Activated B cell treated with CpG ODN at 0.5 μM for 24 hours (primary cell): ENCODE results near the gene SPDYE17. TPM values are rescaled to one million over a fixed set of nuclear protein-coding genes. Genes with fewer than 3 reads are reported as not detected.
"Not testable (repeated sequence)": the region's sequence is repeated elsewhere in the genome, so short reads cannot be mapped to it uniquely, and the experiment has no call there.

ENCODE experiments used
- ATAC-seq: fragments of 200-7000 bp; cut with Tn5 transposase; one replicate; pipeline ENCODE4 v1.10.0; 2021; ENCODE audit warnings: low read depth, mild to moderate bottlenecking, moderate library complexity
- CTCF ChIA-PET: fragments of 350-600 bp; sonication (Branson Sonifier 250); formaldehyde crosslinking; loops from one replicate; lab custom pipeline; 2021; ENCODE audit warnings: antibody characterized with exemption; lab: Charles Lee
- POLR2A ChIA-PET: fragments of 350-600 bp; sonication (Branson Sonifier 250); formaldehyde crosslinking; loops from one replicate; lab custom pipeline; 2021; ENCODE audit warnings: antibody characterized with exemption; lab: Charles Lee
- DNase-seq: peaks from one replicate; pipeline ENCODE4 v3.0.0; 2022
- H3K27ac Mint-ChIP-seq: one replicate; pipeline ENCODE4 v1.8.0; 2020; ENCODE audit warnings: mixed read lengths
- H3K27me3 Mint-ChIP-seq: one replicate; pipeline ENCODE4 v1.8.0; 2021; ENCODE audit warnings: mixed read lengths
- H3K36me3 Mint-ChIP-seq: one replicate; pipeline ENCODE4 v1.8.0; 2021; ENCODE audit warnings: low read depth, mixed read lengths
- H3K4me1 Mint-ChIP-seq: one replicate; pipeline ENCODE4 v1.8.0; 2021; ENCODE audit warnings: mixed read lengths
- H3K4me3 Mint-ChIP-seq: one replicate; pipeline ENCODE4 v1.8.0; 2020; ENCODE audit warnings: mild to moderate bottlenecking, mixed read lengths
- H3K9me3 Mint-ChIP-seq: one replicate; pipeline ENCODE4 v1.8.0; 2020; ENCODE audit warnings: mixed read lengths
- intact Hi-C: fragments of 100-400 bp; cut with micrococcal nuclease; formaldehyde crosslinking; loops from one replicate; pipeline ENCODE4 v1.15.1; 2024
- total RNA-seq: library from RNA; stranded (reverse); gene quantifications from 2 replicates; pipeline ENCODE4 v1.2.3, GENCODE V29; 2022

Gene SPDYE17
- total RNA-seq, 1 donor from 2014 or later = not detected

DNA sequence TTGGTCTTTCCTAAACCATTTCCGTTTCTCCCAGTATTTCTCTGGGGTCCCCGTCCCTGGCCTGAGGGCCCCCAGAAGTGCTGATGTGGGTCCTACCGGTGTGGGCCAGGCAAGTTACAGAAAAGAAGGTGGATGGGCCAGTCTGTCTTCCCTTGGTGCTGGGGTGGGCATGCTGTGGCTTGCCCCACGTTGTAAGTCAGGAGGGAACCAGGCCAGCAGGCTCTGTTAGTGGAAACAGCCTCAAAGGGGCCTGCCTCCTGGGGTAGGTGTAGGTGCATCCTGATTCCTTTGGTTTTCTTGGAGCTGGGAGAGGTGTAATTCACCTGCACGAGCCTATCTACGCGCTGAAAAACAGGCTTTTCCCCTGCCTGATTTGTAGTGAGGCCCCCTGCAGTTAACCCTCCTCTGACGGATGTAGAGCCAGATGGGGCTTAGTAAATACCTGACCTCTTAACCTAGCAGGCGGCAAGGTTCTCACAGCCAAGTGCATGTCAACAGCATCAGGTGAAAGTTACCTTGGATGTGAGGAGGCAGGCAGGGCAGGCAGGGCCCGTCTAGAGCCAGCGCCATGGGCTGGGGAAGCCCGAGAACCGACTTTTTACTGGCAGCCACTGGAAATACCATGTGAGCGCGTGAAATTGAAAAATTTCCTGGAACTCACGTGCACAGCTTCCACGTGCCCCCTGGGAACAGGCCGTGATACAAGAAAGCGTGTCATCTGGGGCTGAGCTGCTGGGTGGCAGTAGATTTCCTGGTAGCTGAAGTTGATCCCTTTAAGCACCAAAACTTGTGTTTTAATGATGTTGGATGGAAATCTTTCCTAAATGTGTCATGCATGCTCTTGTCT, 48.0 kb downstream of the SPDYE17 start:
- CTCF ChIA-PET, POLR2A ChIA-PET, intact Hi-C loops, H3K4me3 Mint-ChIP-seq, H3K27me3 Mint-ChIP-seq, H3K4me1 Mint-ChIP-seq, H3K9me3 Mint-ChIP-seq, H3K27ac Mint-ChIP-seq, DNase-seq: not testable (repeated sequence)
- peak; percentile 9 for ATAC-seq
- peaks cover 16% of the 10 kb centered on the region for H3K36me3 Mint-ChIP-seq

DNA sequence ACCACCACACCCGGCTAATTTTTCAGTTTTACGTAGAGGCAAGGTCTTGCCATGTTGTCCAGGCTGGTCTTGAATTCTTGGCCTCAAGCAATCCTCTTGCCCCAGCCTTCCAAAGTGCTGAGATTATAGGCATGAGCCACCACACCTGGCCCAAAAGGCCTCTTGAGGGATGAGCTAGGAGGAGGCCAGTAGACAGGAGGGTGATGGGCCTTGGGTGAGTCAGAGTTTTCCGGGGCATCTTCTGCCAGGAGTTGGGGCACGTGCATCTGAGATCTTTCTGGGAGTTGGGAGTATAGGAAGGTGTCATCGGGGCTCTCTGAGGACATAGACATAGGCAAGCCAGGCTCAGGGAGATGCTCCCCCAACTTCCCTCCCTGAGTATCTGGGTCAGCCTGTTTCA, 48.8 kb downstream of the SPDYE17 start:
- H3K27me3 Mint-ChIP-seq, intact Hi-C loops, POLR2A ChIA-PET, CTCF ChIA-PET, H3K9me3 Mint-ChIP-seq, DNase-seq, H3K27ac Mint-ChIP-seq, ATAC-seq, H3K4me3 Mint-ChIP-seq, H3K4me1 Mint-ChIP-seq: not testable (repeated sequence)
- peaks cover 22% of the 10 kb centered on the region for H3K36me3 Mint-ChIP-seq

DNA sequence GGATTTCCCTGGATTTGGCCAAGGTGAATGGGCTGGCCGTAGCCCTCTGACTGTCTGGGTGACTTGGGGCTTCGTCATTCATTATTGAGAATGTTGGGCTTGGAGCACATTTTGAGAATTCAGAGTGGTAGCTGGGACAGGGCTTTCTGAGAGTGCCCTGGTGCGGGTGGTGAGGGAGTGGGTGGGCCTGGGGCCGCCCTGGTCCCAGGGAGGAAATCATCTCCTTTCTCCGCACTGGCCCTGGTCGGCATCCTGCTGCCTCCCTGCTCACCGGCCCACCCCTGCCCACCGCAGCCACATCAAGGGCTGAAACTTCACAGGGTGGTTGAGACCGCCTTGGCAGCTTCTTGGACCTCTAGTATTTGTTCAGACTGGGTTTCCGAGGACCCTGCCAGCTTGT, 49.7 kb downstream of the SPDYE17 start:
- intact Hi-C loops, H3K27ac Mint-ChIP-seq, POLR2A ChIA-PET, ATAC-seq, H3K4me3 Mint-ChIP-seq, DNase-seq, H3K27me3 Mint-ChIP-seq, H3K9me3 Mint-ChIP-seq, H3K4me1 Mint-ChIP-seq, CTCF ChIA-PET: not testable (repeated sequence)
- peaks cover 25% of the 10 kb centered on the region for H3K36me3 Mint-ChIP-seq

DNA sequence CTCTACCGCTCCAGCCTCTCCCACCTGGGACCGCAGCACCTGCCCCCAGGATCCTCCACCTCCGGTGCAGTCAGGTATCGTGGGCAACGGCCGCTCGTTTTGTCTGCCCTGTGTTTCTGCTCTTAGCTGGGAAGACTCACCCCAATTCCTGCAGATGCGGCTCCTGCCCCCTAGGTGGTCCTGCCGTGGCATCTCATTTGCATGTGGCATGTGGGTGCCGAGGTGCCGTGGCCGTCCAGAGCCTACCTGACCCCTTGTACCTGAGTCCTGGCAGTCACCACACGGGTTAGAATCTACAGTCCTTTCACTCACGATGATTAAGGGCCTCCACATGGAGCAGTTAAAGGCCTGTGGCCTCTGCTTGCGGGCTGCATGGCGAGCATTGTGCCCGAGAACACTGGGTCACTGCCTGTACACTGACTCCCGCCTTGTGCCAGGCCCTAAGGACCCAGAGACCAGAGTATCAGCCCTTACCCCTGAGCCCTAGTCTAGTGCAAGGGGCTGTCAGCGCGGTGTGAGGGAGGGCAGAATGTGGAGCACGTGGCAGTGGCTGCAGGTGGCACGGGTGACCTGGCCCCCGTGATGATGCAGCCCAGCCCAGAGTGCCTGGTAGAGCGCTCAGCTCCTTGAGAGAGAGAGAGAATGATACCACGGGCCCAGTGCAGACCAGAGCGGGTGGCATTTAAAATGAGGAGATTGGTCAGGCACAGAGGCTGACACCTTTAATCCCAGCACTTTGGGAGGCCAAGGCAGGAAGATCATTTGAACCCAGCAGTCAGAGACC, 50.8 kb downstream of the SPDYE17 start:
- peaks cover 25% of the 10 kb centered on the region for H3K36me3 Mint-ChIP-seq
- CTCF ChIA-PET, POLR2A ChIA-PET, DNase-seq, H3K4me3 Mint-ChIP-seq, H3K27me3 Mint-ChIP-seq, H3K4me1 Mint-ChIP-seq, intact Hi-C loops, H3K9me3 Mint-ChIP-seq, ATAC-seq, H3K27ac Mint-ChIP-seq: not testable (repeated sequence)

DNA sequence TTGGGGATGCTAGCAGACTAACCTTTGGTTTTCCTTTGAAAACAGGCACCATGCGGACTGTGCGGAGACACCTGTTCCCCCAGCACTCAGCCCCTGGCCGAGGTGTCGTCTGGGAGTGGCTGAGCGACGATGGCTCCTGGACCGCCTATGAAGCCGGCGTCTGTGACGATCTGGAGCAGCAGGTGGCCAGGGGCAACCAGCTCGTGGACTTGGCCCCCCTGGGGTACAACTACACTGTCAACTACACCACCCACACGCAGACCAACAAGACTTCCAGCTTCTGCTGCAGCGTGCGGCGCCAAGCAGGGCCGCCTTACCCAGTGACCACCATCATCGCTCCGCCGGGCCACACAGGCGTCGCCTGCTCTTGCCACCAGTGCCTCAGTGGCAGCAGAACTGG, 51.6 kb downstream of the SPDYE17 start:
- H3K36me3 Mint-ChIP-seq = peaks cover 25% of the 10 kb centered on the region
- H3K4me3 Mint-ChIP-seq, H3K27ac Mint-ChIP-seq, ATAC-seq, H3K9me3 Mint-ChIP-seq, intact Hi-C loops, DNase-seq, H3K27me3 Mint-ChIP-seq, CTCF ChIA-PET, POLR2A ChIA-PET, H3K4me1 Mint-ChIP-seq: not testable (repeated sequence)

DNA sequence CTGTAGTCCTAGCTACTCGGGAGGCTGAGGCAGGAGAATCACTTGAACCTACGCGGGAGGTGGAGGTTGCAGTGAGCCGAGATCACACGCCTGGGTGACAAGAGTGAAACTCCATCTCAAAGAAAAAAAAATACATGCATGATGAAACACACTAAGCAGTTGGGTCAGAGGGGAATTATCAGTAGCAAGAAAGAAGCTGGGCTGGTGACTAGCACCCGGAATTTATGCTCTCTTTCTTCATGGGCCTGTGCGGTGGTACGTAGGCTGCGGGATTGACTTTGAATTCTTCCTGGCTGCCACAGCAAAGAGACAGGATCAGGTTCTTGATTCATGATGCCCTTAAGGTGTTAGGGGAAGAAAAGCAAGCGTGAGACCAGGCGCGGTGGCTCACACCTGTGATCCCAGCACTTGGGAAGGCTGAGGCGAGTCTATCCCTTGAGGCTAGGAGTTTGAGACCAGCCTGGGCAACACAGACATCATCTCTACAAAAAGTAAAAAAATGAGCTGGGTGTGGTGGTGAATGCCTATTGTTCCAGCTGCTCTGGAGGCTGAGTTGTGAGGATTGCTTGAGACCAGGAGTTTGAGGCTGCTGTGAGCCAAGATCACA, 54.3 kb downstream of the SPDYE17 start:
- H3K9me3 Mint-ChIP-seq, H3K4me3 Mint-ChIP-seq, ATAC-seq, DNase-seq, H3K27ac Mint-ChIP-seq, H3K4me1 Mint-ChIP-seq, CTCF ChIA-PET, H3K27me3 Mint-ChIP-seq, POLR2A ChIA-PET, intact Hi-C loops: not testable (repeated sequence)
- peaks cover 28% of the 10 kb centered on the region for H3K36me3 Mint-ChIP-seq

DNA sequence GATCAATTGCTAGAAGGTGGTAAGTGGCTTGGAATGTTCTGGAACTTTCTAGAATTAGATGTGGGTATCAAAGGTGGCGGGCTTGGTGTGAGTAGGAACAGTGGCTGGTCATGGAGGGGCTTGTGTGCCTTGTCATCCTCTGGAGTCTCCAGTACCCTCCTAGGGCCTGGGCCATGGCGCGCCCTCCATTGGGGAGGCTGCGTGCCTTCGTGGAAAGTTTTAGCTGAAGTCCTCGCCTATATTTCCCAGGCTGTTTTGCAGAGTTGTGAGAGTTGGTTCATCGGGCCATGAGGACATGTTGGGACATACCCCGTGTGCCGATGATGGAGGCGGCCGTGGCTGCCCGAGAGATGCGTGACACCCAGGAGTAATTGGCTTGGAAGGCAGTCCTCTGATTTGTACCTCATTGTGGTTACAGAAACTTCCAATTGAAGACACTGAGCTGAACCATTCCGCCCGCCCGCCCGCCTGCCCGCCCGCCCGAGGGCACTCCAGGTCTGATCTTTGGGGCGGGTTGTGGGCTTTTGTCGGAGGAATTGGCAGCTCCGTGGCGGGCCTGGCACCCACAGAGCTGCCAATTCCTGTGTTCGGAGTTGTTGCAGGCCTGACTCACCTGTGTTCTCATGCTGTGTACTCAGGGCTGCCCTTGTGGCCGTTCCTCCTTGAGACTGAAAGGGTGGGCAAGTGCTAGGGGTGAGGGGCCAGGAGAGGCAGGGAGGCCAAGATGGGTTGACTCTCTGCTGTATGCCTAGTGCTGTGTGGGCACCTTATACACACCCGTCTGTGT, 57.2 kb downstream of the SPDYE17 start:
- intact Hi-C loops, H3K9me3 Mint-ChIP-seq, H3K4me3 Mint-ChIP-seq: not testable (repeated sequence)

DNA sequence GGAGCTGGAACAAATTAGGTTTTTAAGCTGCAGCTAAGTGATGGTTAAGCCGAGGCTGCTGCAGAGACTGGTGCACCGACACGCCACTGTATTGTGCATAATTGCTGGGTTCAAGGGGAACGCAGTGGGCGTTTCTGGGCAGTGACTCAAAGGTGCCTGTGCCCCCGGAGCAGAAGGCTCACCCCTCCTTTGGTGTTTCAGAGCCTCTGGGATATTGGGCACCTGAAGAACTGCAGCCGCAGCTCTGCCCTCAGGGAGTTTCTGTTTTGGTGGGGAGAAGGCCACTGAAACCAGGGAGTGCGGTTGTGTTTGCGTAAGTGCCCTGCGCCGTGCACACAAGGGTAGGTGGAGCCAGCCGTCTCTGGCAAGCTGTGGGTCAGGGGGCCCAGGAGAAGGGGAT, 57.8 kb downstream of the SPDYE17 start:
- H3K27ac Mint-ChIP-seq, intact Hi-C loops: not testable (repeated sequence)

More for the DNA sequence above, 57.2 kb downstream of the SPDYE17 start:
- H3K27me3 Mint-ChIP-seq, POLR2A ChIA-PET, H3K4me1 Mint-ChIP-seq, CTCF ChIA-PET, DNase-seq, ATAC-seq, H3K27ac Mint-ChIP-seq: not testable (repeated sequence)
- H3K36me3 Mint-ChIP-seq = peaks cover 21% of the 10 kb centered on the region

DNA sequence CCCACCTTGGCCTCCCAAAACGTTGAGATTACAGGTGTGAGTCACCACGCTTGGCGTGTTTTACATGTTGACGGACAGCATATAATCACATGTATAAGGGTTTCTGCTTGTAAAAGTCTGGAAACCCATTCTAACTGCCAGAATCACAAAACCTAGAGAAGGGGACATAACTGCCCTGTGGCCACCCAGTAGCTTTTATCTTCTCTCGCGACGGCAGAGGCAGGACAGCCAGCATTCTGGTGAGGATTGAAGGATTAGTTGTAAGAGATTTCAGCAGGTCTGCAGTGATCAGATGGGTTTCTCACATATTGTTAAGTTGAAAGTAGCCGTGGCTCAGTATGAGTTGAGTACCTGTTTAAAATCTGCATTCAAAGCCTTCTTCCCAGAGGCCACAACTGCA, 59.8 kb downstream of the SPDYE17 start:
- H3K36me3 Mint-ChIP-seq = peaks cover 11% of the 10 kb centered on the region
- H3K9me3 Mint-ChIP-seq, CTCF ChIA-PET, H3K4me3 Mint-ChIP-seq, ATAC-seq, H3K27me3 Mint-ChIP-seq, H3K4me1 Mint-ChIP-seq, intact Hi-C loops, POLR2A ChIA-PET, DNase-seq, H3K27ac Mint-ChIP-seq: not testable (repeated sequence)

More for the DNA sequence above, 57.8 kb downstream of the SPDYE17 start:
- H3K27me3 Mint-ChIP-seq, H3K4me1 Mint-ChIP-seq, POLR2A ChIA-PET, H3K9me3 Mint-ChIP-seq, ATAC-seq, CTCF ChIA-PET, DNase-seq, H3K4me3 Mint-ChIP-seq: not testable (repeated sequence)
- peaks cover 20% of the 10 kb centered on the region for H3K36me3 Mint-ChIP-seq
